HG02798 (cell line): Measurements from ENCODE around the gene CTDP1.
A peak's percentile ranks its signal among the peaks of the same experiment; 100 is the strongest.

Experiments
- ATAC-seq: cut with Tn5 transposase; IDR thresholded peaks from one replicate; pipeline ENCODE4 v1.9.1; 2021; ENCODE audit warnings: mild to moderate bottlenecking; ENCODE audit not compliant: unreplicated experiment, poor library complexity

Gene CTDP1, protein sequence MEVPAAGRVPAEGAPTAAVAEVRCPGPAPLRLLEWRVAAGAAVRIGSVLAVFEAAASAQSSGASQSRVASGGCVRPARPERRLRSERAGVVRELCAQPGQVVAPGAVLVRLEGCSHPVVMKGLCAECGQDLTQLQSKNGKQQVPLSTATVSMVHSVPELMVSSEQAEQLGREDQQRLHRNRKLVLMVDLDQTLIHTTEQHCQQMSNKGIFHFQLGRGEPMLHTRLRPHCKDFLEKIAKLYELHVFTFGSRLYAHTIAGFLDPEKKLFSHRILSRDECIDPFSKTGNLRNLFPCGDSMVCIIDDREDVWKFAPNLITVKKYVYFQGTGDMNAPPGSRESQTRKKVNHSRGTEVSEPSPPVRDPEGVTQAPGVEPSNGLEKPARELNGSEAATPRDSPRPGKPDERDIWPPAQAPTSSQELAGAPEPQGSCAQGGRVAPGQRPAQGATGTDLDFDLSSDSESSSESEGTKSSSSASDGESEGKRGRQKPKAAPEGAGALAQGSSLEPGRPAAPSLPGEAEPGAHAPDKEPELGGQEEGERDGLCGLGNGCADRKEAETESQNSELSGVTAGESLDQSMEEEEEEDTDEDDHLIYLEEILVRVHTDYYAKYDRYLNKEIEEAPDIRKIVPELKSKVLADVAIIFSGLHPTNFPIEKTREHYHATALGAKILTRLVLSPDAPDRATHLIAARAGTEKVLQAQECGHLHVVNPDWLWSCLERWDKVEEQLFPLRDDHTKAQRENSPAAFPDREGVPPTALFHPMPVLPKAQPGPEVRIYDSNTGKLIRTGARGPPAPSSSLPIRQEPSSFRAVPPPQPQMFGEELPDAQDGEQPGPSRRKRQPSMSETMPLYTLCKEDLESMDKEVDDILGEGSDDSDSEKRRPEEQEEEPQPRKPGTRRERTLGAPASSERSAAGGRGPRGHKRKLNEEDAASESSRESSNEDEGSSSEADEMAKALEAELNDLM

DNA sequence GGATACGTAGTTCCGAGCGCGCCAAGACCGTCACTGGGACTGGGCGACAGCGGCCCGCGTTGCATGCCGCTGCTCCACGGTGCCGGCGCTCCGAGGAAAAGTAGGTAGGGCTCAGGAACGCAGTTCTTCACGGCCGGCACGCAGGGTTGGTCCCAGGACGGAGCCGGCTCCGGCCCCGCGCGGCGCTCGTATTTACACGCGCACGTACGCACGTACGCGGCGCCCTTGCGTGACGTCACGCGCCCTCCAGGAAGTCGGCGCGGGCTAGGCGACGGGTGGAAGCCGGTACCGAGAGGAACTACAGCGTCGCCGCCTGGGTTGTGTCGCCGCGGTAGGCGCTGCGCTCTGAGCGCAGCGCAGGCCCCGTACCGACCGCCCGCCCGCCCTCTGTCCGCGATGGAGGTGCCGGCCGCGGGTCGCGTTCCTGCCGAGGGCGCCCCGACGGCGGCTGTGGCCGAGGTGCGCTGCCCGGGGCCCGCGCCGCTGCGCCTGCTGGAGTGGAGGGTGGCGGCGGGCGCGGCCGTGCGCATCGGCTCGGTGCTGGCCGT, at the start of gene CTDP1:
CTDP1 (plus strand) TSS at position 252 of the 548 bp plus-strand sequence; CDS start at position 397, 145 bp downstream.
- peak; percentile 71 for ATAC-seq

DNA sequence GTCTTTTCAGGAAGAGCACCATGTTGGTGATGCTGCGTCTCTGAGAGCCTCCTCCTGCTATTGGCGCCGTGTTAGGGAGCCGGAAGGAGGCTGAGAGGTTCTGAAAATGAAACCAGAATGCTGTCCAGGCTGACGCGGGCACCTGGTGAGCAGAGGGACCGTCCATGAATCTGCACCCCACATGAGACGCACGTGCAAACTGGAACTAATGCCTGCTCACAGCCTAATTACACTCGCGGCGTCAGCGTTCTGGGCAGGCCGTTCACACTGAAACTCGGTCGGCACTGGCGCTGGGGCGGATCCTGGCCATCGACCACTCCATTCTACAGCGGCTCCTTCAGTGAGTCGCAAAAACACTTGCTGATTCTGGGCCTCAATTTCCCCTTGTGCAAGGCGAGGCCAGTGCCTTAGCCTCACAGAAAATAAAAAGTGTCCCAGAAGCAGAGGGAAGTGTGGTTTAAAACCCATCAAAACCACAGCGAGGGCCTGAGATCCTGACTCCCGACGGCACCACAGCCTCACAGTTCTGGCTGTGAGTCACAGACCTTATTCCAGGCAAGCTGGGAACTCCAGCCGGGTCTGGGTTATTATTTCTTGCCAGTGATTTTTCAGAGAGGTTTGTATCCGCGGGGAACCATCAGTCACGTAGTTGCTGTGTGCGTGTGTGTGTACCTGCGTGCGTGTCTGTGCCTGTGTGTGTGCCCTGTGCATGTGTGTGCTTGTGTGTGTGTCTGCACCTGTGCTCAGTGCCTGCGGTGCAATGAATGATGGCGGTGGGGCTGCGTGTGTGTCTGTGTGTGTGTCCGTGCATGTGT, 49.1 kb upstream of the CTDP1 start:
- ATAC-seq, result no peak

DNA sequence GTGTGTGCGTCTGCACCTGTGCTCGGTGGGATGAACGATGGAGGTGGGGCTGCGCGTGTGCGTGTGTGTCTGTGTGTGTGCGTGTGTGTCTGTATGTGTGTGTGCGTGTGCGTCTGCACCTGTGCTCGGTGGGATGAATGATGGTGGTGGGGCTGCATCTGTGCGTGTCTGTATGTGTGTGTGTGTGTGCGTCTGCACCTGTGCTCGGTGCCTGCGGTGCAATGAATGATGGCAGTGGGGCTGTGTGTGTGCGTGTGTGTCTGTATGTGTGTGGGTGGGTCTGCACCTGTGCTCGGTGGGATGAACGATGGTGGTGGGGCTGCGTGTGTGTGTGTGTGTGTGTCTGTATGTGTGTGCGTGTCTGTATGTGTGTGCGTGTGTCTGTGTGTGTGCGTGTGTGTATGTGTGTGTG, 48.5 kb upstream of the CTDP1 start:
- no peak for ATAC-seq

DNA sequence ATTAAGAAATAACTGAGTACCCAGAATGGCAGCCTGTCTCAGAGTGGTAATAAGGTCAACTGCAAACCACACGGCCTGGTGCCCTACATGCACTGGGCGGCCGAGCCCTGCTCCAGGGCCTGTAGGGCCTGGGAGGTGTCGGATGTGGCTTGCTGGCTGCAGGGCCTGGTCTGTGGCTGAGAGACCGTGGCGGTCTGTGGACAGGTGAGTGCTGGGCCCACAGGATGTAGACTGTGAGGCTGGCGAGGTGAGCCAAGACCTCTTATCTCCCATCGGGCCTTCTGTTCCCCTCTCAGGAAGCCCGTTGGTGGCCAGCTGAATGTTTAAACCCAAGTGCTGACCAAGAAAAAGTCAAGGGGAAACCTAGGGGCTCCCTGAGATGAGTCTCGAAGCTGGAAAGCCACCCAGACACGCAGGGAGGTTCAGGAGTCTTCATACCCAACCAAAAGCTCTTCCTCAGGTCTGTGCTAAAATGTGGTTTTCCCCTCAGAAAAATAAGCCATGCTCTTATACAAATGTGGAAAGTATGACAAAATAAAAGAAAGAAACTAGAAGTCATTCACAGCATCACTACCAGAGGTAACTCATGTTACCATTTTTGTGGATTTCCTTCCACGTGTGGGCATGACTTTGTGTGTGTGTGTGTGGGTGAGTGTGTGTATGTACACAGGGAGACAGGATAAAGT, 47.7 kb upstream of the CTDP1 start:
- no peak for ATAC-seq

DNA sequence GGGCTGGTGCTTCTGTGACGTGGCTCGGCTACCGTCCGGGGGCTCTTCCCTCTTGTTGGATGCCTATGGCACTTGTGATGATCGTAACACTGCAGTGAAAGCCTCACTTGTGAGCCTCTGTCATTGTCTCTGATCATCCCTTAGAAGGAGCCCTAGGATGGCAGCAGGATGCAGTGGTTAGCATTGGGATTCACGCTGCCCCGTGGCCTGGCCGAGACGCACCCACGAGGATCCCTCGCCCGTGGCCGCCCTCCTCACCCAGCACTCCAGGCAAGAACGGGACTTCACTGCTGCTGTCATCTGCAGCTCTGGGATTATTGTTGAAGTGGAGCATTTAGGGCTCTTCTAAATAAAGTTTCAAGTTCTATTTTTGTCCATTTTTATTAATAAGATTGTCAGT, 46.8 kb upstream of the CTDP1 start:
- no peak for ATAC-seq

DNA sequence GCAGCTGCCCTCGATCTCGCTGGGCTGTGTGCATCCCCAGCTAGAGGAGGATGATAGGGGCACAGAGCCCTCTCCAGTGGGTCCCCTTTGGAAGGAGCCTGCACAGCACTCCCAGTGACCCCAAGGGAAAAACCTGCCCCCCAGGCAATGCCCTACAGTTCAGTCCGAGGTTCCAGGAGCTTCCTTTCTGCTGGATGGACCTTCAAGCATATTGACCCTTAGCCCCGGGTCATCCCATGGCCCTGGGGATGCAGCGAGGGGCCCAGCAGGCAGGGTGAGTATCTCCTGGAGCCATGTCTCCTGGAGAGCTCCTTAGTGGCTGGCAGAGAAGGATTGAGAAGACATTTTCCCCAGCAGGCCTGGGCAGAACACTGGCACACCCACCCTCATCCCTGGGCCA, 45.4 kb upstream of the CTDP1 start:
- ATAC-seq, result no peak

DNA sequence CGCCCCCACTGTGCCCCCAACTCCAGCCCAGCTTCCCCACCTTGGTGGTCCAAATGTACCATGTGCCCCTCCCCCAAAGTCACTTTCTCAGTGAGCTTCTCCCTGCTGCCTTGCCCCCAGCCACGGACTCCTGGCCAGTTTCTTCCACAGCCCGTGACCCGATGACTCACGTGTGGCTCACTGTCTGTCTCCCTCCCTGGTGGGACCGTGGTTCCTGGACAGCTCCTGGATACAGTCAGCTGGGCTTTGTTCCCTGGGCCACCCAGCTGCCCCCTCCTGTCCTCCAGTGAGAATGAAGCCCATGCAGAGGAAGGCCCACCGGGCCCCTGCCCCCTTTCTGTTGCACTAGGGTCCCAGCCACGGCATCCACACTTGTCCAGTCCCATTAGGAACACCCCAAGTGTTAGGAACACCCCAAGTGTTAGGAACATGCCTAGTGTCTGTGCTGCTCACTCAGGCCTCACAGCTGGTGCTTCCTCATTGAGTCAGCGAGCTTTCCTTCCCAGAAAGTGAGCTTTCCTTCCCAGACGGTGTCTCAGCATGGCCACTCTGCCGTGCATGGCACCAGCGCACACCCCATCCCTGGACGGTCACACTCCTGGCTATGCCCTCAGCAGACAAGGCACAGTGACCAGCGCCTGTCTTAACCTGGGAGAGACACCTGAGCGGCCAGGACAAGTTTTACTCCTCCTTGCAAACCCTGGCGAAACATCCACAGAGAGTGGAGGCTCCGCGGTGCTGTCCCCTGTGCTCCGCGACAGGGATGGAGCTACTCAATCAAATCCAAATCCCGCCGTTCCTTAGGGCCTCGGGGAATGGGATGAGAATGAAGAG, 44.8 kb upstream of the CTDP1 start:
- no peak for ATAC-seq

DNA sequence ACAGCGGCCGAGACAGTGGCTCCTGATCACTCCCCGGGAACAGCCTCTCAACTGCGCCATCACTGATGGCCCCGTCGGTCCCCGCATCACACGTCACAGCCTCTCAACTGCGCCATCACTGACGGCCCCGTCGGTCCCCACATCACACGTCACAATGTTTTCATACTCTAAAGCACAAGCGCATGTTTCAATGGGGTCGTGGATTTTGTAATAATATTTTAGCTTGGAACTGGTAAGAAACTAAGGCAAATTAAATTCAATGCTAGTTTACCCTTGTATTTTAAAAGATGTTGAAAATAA, 44.2 kb upstream of the CTDP1 start:
- no peak for ATAC-seq

DNA sequence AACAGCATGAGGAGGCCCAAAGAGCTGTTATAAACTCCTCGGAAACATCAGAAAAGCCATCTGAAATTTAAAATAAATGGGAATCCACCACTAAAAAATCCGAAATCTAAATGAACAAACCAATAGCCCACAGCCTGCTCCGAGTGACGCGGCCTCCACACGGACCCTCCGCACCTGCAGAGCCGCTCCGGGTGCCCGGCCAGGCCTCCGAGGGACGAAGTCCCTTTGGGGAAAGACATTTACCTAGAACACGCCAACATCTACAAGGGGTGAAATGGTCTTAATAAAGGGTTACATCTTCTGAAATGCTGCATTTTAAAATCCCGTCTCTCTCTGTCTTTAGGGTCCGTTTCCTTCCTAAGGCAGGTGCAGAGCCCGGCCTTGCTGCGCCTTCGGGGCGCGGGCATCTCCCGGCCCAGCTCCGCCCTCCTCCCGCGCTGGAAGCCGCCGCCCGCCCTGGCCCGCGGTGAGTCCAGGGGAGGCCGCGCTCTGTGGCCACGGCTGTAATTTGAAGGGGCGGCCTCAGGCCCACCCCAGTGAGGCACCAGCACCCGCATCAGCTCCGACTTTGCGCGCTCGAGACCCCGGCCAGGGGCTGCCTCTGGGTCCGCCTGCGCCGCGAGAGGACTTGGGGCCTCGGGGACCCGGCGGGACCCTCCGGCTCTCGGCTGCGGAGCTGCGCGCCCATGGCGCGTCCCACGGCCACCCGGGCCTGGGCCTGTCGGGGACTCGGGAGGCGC, 42.3 kb upstream of the CTDP1 start:
- ATAC-seq, result no peak

DNA sequence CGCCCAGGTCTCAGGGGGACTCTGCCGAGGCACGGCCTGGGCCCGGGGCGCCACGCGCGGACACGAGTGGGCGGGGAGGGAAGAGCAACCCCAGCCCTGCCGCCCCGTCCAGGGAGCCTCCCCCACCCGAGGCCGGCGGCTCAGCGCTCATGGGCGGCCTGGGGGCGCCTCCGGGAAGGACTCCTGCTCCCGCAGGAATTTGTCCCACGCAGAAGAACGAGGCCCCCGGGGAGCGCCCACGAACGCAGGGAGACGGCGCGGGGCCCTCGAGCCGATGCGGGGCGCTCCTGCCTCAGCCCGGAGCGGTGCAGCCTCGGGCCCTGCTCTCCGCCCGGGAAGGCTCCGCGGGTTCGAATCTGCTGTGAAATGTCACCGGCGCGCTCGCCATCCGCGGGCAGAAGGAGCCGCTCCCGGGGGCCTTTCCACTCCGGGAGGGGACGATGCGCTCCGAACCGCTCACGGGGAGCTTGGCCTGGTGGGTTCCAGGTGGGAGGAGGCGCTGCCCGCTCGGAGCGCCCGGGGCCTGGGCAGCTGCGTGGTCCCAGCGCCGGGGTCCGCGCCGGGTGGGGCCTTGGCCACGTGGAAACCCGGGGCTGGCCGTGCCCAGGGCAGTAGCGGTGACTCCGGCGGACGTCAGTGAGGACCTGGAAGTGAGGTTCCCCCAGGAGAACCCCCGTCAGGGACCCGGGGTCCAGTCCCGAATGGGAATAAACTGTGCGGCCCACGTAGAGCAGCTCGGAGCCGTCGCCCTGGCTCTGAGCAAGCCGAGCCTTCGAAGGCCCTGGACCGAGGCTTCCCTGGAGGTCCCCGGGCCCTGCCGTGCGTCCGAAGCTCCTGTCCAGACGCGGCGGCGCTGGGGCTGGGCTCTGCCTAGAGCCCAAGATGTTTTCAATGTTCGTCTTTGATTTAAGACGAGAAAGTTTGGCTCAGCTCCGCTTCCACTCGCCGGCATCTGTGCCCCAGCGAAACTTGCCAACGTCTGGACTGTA, 41.4 kb upstream of the CTDP1 start:
- ATAC-seq, result no peak

DNA sequence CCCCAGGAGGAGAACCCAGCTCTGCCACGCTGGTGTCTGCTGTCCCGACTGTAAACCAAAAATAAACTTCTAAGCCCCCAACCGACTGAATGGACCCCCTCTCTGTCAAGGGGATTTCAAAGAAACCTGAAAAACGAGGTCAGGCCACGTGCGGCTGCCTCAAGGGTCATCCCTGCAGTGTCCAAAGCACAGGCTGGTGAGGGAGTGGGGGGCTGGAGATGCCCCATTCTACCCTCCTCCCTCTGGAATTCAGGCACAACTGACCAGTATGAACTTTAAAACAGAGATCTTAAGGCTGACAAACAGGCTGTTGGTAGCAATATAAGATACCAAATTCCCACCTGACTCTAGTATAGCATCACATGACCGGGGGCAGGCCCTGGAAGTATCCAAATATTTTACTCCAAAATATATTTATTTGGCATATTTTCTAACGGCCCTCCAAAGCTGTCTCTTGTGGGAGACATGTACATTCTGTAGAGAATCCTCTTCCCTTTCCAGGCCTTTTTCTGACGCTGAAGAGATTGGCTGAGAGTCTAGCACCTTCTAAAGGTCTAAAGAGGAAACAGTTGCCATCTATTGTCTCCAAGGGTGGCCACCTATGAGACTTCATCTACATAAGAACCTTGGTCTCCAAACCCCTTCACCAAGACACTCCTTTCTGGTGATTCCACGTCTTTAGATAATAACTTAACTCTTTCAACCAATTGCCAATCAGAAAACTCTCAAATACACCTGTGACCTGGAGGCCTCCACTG, 40.4 kb upstream of the CTDP1 start:
- ATAC-seq, result no peak

DNA sequence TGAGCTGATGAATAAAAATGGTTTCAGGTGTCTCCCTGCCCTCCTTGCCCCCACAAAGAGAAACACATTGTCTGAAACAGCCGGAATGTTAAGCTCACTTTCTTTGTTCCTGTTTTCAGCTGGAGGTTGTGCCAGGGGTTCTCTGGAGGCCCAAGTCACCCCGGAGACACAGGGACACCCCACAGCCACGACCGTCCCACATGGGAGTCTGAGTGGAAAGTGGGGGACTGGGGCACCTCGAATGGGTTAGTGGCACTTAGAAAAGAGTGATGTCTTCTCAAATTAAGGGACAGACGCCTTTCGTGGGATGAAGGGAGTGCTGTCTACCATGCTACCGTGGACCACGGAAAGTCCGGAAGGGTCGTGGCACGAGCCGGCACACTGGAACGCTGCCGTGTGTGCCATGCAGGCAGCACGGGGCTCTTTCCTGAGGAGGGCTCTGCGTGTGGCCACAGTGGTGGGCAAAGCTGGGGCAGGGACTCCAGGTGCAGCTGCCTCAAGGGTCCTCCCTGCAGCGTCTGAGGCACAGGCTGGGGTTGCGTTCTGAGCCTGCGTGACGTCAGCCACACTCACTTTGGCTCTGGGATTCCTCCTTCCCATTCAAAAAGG, 39.4 kb upstream of the CTDP1 start:
- ATAC-seq, result no peak

DNA sequence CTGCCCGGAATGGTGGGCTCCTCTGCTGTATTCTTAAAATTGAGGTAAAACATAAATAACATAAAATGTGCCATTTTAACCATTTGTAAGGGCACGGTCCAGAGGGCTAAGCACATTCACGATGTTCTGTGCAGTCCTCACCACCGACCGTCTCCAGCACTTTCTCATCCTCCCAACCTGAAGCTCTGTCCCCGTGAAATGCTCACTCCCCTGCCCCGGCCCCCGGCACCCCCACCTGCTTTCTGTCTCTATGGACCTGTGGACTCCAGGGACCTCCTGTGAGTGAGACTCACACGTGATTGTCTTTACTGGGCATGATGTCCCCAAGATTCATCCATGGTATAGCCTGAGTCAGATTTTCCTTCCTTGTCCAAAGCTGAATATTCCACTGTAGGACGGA, 38.7 kb upstream of the CTDP1 start:
- no peak for ATAC-seq

DNA sequence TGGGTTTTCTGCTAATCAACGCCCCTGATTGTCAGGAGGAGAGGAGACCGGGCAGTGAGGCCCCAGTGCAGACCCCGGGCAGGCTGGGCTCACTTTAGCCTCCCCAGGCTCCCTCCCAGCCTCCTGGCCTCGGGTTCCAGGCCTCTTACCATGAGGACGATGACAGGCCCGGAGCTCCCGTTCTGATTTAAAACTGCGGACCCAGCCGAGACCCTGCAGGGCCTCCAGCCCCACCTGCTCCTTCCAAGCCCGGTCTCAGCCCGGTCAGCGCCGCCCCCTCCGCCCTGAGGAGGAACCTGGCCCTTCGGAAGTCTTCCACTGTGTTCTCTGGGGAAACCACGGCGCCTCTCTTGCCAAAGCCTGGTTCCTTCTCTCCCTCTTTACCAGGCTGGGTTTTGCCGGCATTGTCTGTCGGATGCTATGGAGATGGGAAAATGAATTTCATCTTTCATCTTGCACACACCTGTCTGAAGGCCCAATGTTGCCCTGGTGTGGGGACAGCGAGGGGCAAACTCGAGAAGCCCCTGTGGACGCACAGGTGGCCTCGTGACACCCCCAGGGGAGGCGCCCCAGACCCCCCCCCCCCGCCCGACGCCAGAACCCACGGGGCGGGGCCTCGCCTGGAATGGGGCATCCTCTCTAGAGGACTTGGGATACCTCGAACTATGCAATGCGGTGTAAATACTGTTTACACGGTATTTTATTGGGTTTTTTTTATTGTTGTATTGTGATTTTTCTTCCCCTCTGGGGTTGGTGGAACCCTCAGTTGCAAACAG, 37.7 kb upstream of the CTDP1 start:
- no peak for ATAC-seq

DNA sequence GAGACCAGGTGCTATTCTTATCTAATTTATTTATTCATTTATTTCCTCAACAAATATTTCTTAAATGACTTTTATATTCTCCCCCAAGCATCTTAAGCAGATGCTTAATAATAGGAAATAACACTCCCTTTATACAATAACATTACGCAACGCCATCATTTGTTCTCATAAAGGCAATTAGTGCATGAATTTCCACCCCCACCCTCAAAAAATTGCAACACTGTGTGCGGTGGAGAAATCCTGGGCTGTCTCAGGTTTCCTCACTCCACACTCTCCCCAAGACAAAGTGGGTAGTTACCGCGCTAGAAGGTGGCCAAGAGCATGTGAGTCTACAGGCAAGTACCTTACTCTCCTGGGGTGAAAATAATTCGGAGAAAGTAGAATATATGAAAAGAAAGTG, 37.0 kb upstream of the CTDP1 start:
- ATAC-seq, result no peak
